ENCODE results near the gene FBXO30. TPM values are rescaled to one million over a fixed set of nuclear protein-coding genes. Genes with fewer than 3 reads are reported as not detected.

The FBXO30 gene
- total and polyA plus RNA-seq, 8 donors, result 7.7 to 11.3 (median 10.9) TPM

DNA sequence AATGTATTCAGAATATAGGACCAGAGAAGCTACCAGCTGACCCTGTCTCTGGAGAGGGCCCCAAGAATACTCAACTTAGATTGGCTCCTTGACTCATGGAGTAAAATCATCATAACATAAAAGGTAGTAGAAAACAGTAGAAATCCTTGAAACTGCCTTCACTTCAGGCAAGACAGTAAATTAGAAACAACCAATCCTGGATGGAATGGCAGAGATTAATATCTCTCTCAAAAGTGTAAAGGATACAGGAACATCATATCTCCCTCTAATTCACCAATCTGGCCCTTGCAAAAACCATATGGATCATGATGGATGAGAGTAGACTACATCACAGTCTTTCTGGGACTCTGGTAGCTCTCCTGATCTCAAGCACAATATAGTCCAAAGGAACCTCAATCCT, 58.9 kb downstream of the FBXO30 start:
- H3K36me3 ChIP-seq, result no peaks in the 10 kb centered on the region
- H3K27ac ChIP-seq, result no peak overlapping the region
- DNase-seq, result no peak
- H3K4me1 ChIP-seq, result no peaks in the 10 kb centered on the region
- no peak overlapping the region for H3K4me3 ChIP-seq
- H3K27me3 ChIP-seq, result no peaks in the 10 kb centered on the region
- intact Hi-C loops (cut with DNase I), result no loop called here
- H3K9me3 ChIP-seq, result no peaks in the 10 kb centered on the region
- no peak for ATAC-seq
- TF ChIP-seq, protein P1, sequence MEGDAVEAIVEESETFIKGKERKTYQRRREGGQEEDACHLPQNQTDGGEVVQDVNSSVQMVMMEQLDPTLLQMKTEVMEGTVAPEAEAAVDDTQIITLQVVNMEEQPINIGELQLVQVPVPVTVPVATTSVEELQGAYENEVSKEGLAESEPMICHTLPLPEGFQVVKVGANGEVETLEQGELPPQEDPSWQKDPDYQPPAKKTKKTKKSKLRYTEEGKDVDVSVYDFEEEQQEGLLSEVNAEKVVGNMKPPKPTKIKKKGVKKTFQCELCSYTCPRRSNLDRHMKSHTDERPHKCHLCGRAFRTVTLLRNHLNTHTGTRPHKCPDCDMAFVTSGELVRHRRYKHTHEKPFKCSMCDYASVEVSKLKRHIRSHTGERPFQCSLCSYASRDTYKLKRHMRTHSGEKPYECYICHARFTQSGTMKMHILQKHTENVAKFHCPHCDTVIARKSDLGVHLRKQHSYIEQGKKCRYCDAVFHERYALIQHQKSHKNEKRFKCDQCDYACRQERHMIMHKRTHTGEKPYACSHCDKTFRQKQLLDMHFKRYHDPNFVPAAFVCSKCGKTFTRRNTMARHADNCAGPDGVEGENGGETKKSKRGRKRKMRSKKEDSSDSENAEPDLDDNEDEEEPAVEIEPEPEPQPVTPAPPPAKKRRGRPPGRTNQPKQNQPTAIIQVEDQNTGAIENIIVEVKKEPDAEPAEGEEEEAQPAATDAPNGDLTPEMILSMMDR (IDR thresholded peaks at IDR 0.05), result no peak

DNA sequence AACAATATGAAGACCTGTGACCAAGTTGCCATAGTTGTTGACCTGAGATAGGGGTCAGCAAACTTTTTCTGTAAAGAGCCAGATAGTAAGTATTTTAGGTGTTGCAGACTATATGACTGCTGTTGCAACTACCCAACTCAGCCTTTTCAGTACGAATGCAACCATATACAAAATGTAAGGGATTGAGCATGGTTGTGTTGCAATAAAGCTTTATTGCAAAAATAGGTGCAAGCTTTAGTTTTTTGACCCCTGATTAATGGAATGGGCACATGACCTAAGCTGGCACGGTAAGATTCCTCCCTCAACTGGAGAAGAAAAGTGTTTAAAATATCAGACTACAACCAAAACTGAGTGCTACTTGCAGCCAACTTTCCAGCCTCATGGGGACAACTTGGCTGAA, 62.0 kb downstream of the FBXO30 start:
- intact Hi-C loops (cut with DNase I), result no loop called here
- Histone ChIP-seq H3K36me3 (no peaks in the 10 kb centered on the region), H3K4me3 (no peak overlapping the region), H3K4me1 (no peaks in the 10 kb centered on the region), H3K9me3 (no peaks in the 10 kb centered on the region), H3K27me3 (no peaks in the 10 kb centered on the region), H3K27ac (no peak overlapping the region)
- ATAC-seq (no peak), DNase-seq (no peak)
- TF ChIP-seq, protein P1 (IDR thresholded peaks at IDR 0.05), result no peak

DNA sequence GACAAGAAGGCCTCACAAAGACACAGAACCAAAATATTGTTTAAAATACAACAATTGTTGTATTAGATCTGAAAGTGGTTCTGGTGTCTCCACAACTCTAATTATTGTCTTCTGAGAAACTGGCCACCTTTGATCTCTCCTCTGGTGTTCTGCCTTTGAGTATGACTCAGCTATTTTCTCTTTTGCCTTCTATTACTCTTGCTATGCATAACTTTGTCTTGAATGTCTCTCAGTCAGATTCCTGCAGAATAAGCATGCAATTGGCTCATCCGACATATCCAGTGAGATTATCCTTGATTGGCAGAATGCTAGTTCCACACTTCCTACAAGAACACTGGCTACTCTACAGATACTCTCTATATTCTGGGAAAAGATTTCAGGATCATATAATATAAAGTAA, 65.0 kb downstream of the FBXO30 start:
- intact Hi-C loops (cut with DNase I), result no loop called here
- H3K27me3 ChIP-seq, result no peaks in the 10 kb centered on the region
- no peaks in the 10 kb centered on the region for H3K4me1 ChIP-seq
- H3K36me3 ChIP-seq, result no peaks in the 10 kb centered on the region
- no peak for DNase-seq
- no peak overlapping the region for H3K4me3 ChIP-seq
- TF ChIP-seq, protein P1 (IDR thresholded peaks at IDR 0.05), result no peak
- H3K9me3 ChIP-seq, result no peaks in the 10 kb centered on the region
- ATAC-seq, result peak; percentile 47
- no peak overlapping the region for H3K27ac ChIP-seq

DNA sequence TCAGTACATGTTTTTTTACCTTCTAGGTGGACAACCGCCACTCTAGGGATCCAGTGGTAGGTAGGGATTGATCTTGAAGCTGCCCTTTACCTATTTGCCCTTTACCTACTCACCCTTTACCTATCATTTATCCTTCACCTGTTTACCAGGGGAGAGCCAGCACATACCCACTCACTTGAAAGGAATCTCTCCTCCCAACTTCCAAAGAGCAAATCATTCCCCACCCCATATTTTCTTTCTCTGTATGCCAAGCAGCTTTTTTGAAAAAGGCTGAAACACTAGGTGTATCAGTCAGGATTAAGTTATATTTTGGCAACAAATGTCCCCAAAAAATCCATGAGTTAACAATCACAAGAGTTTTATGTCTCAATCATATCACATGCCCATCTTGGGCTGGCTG, 68.7 kb downstream of the FBXO30 start:
- Histone ChIP-seq H3K9me3 (no peaks in the 10 kb centered on the region), H3K4me1 (no peaks in the 10 kb centered on the region), H3K27me3 (no peaks in the 10 kb centered on the region), H3K27ac (no peak overlapping the region), H3K36me3 (no peaks in the 10 kb centered on the region), H3K4me3 (no peak overlapping the region)
- DNase-seq (no peak), ATAC-seq (no peak)
- TF ChIP-seq, protein P1 (IDR thresholded peaks at IDR 0.05), result no peak
- intact Hi-C loops (cut with DNase I), result no loop called here

DNA sequence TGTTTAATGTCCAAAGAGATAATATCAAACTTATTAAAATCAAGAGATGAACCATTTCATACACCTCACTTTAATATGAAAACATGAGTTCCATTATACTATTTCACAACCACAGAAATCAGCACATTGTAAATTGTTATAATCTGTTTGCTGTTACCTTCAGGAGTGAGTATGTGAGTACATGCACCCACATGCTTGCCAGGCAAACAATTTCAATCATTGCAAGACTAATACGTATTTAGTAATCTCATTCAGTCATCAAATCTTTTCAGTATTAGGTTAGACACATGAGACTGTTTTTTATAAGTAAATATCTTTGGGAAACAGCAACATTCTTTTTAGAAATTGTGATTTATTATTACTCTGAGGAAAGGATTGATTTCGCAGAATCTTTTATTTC, 70.0 kb downstream of the FBXO30 start:
- H3K4me1 ChIP-seq, result no peaks in the 10 kb centered on the region
- H3K27ac ChIP-seq, result no peak overlapping the region
- ATAC-seq (no peak), DNase-seq (no peak)
- no peak overlapping the region for H3K4me3 ChIP-seq
- TF ChIP-seq, protein P1 (IDR thresholded peaks at IDR 0.05), result no peak
- intact Hi-C loops (cut with DNase I), result no loop called here
- H3K27me3 ChIP-seq, result no peaks in the 10 kb centered on the region
- H3K9me3 ChIP-seq, result no peaks in the 10 kb centered on the region
- no peaks in the 10 kb centered on the region for H3K36me3 ChIP-seq

Other genes with a start within 250 kb of the FBXO30 start
- gene EPM2A, start 79.3 kb downstream of the FBXO30 start, total RNA-seq, result 10 to 100 TPM in 1 of 2 donors, 1 to 10 TPM in 1; 4.9 to 11.0 TPM
- gene EPM2A, start 79.3 kb downstream of the FBXO30 start, polyA plus RNA-seq (ENCODE audit: insufficient read length in 6 of 6), result 1 to 10 TPM; 6.4 to 8.7 (median 6.7) TPM
- gene SHPRH, start 149.6 kb upstream of the FBXO30 start, total RNA-seq, result 10 to 100 TPM; 11.5 to 17.8 TPM
- 10 to 100 TPM; 18.0 to 27.1 (median 22.0) TPM for gene SHPRH, start 149.6 kb upstream of the FBXO30 start, polyA plus RNA-seq (ENCODE audit: insufficient read length in 6 of 6)
- gene GRM1, start 214.3 kb upstream of the FBXO30 start, total RNA-seq, result under 1 TPM in 1 of 2 donors, not detected in 1; 0.10 TPM
- under 1 TPM; 0.04 to 0.08 (median 0.06) TPM for gene GRM1, start 214.3 kb upstream of the FBXO30 start, polyA plus RNA-seq (ENCODE audit: insufficient read length in 6 of 6)

Data from left lung (tissue), 10 donors.